Activated CD4-positive, alpha-beta T cell treated with anti-CD3 and anti-CD28 coated beads, Interleukin-2, amount 10 ng/mL, durations not matched to agents 24 days and 14 days (primary cell): Measurements from ENCODE around the gene SIRT6. TPM values are rescaled to one million over a fixed set of nuclear protein-coding genes. Genes with fewer than 3 reads are reported as not detected.
"Not testable (repeated sequence)": the region's sequence is repeated elsewhere in the genome, so short reads cannot be mapped to it uniquely, and the experiment has no call there.

Experiments
- DNase-seq: peaks from one replicate; pipeline ENCODE4 v3.0.0; 2022
- H3K27ac Mint-ChIP-seq: one replicate; pipeline ENCODE4 v1.8.0; 2022; ENCODE audit warnings: mild to moderate bottlenecking, mixed read lengths
- H3K27me3 Mint-ChIP-seq: one replicate; pipeline ENCODE4 v1.8.0; 2022; ENCODE audit warnings: mixed read lengths
- H3K36me3 Mint-ChIP-seq: one replicate; pipeline ENCODE4 v1.8.0; 2022; ENCODE audit warnings: low read depth, mild to moderate bottlenecking, mixed read lengths
- H3K4me1 Mint-ChIP-seq: one replicate; pipeline ENCODE4 v1.8.0; 2021; ENCODE audit warnings: mixed read lengths
- H3K4me3 Mint-ChIP-seq: one replicate; pipeline ENCODE4 v1.8.0; 2022; ENCODE audit warnings: mild to moderate bottlenecking, moderate library complexity, mixed read lengths
- H3K9me3 Mint-ChIP-seq: one replicate; pipeline ENCODE4 v1.8.0; 2021; ENCODE audit warnings: mixed read lengths
- intact Hi-C: fragments of 100-400 bp; cut with micrococcal nuclease; formaldehyde crosslinking; loops from one replicate; pipeline ENCODE4 v1.15.1; 2023
- total RNA-seq: library from RNA; stranded (reverse); gene quantifications from 2 replicates; pipeline ENCODE4 v1.2.3, GENCODE V29; 2022

The SIRT6 gene
- total RNA-seq, 1 donor from 2014 or later, result 48.0 TPM

DNA sequence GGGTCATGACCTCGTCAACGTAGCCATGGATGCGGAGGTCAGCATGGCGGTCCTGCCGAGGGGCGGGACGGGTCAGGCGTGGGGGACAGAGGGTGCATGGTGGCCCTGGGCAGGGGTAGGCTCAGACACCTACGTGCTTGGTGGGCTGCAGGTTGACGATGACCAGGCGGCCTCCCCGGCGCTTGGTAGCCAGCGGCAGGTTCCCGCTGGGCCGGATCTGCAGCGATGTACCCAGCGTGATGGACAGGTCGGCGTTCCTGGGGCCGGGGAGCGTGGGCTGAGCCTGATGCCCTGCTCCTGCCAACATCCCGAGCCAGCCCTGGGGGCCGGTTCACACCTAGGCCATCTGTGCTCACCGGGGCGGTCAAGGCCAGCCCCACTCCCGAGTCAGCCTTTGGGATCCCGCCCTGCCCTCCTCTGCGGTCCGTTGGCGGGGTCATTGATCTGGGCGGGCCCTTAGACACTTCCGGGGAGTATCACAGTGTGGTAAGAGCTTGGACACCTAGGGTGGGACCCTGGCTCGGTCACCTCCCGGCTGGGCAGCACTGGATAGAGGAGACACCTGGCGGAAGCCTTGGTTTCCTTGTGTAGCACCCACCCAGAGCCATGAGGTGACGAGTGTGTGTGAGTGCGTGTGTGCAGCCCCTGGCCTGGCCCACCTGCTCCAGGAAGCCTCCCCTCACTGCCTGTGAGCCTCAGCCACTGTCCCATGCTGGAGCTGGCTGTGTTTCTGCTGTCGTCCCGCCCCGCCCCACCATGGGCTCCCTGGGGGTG, 7.3 kb downstream of the SIRT6 start:
- Mint-ChIP-seq H3K9me3 (no peaks in the 10 kb centered on the region), H3K27ac (no peak overlapping the region), H3K4me1 (peaks cover 7% of the 10 kb centered on the region), H3K27me3 (peaks cover 3% of the 10 kb centered on the region), H3K36me3 (peaks cover 15% of the 10 kb centered on the region), H3K4me3 (no peak overlapping the region)
- DNase-seq, result no peak
- intact Hi-C loops, result no loop called here

- intact Hi-C loops, result no loop called here
- H3K36me3 Mint-ChIP-seq, result peaks cover 9% of the 10 kb centered on the region
- no peak overlapping the region for H3K27ac Mint-ChIP-seq
- H3K9me3 Mint-ChIP-seq, result no peaks in the 10 kb centered on the region
- peaks cover 3% of the 10 kb centered on the region for H3K27me3 Mint-ChIP-seq
- peaks cover 2% of the 10 kb centered on the region for H3K4me1 Mint-ChIP-seq
- H3K4me3 Mint-ChIP-seq, result no peak overlapping the region
- no peak for DNase-seq
Measured at GRCh38 chr19:4174213-4174894, 8.0 kb downstream of the SIRT6 start.

DNA sequence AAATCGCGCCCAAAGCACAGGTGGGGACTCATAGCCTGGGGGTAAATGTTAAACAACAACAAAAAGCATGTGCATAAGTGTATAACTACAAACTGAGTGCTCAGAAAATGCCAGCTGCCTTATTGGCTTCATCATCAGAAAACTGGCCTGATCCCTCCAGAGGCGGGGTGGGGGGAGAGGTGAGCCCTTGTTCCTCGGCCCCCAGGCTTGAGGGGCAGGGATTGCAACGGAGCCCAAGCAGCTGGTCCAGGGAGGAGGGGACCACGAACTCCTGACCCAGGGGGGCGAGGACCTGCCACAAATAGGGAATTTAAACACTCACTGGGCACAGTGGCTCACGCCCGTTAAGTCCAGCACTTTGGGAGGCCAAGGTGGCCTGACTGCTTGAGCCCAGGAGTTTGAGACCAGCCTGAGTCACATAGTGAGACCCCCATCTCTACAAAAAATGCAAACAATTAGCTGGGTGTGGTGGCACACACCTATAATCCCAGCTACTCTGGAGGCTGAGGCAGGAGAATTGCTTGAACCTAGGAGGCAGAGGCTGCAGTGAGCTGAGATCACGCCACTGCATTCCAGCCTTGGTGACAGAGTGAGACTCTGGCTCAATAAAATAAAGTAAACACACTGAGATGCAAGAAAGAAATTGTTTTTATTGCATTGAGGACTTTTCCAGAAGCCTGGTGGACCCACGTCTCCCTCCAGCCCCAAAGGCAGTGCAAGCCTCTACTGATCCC, 8.7 kb downstream of the SIRT6 start:
- peaks cover 7% of the 10 kb centered on the region for H3K36me3 Mint-ChIP-seq
- intact Hi-C loops, result no loop called here
- no peak for DNase-seq
- peaks cover 3% of the 10 kb centered on the region for H3K27me3 Mint-ChIP-seq
- no peaks in the 10 kb centered on the region for H3K4me1 Mint-ChIP-seq
- H3K4me3 Mint-ChIP-seq, result no peak overlapping the region
- H3K9me3 Mint-ChIP-seq, result no peaks in the 10 kb centered on the region
- no peak overlapping the region for H3K27ac Mint-ChIP-seq

DNA sequence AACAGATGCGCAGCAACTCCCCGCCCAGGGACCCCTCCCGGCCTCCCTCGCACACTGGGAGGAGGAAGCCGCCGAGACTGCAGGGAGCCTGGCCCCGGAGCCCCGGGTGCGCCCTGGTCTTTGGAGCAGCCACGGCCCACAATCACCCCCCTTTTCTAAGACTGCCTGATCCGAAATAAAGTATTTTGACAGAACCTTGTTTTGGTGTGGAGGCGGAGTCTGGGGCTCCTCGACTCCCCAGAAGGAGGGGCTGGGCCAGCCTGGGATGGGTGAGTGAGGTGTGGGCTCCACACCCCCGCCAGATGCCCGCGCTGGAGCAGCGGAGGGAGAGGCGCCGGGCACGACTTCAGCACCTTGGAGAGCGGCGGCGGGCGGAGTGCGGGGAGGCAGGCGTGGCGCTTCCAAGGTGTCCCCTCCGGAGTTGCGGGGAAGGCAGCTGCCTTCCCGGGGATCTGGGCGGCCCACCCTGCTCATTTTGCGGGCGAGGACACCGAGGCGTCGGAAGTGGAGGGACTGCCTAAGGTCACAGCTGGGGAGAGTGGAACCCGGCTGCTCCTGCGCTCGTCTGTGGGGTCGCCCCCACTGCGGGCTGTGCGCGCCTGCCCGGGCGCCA, 9.4 kb downstream of the SIRT6 start:
- intact Hi-C loops, result no loop called here
- H3K9me3 Mint-ChIP-seq, result no peaks in the 10 kb centered on the region
- peaks cover 3% of the 10 kb centered on the region for H3K27me3 Mint-ChIP-seq
- H3K4me1 Mint-ChIP-seq, result no peaks in the 10 kb centered on the region
- H3K36me3 Mint-ChIP-seq, result peaks cover 7% of the 10 kb centered on the region
- peak; percentile 95 for DNase-seq
- H3K27ac Mint-ChIP-seq, result no peak overlapping the region
- H3K4me3 Mint-ChIP-seq, result no peak overlapping the region

DNA sequence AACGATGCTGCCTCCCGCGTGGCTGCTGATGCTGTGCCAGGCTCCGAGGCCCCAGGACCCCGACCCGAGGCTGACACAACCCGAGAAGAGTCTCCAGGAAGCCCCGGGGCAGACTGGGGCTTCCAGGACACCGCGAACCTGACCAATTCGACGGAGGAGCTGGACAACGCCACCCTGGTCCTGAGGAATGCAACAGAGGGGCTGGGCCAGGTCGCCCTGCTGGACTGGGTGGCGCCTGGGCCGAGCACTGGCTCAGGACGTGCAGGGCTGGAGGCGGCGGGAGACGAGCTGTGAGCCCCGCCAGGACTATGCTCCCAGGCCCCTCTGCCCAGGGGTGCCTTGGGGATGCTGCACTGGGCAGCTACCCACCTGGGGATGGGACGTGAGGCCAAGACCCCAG, 10.7 kb downstream of the SIRT6 start:
- Mint-ChIP-seq H3K9me3 (no peaks in the 10 kb centered on the region), H3K27me3 (peaks cover 3% of the 10 kb centered on the region), H3K4me3 (no peak overlapping the region), H3K4me1 (no peaks in the 10 kb centered on the region), H3K27ac (no peak overlapping the region), H3K36me3 (peaks cover 3% of the 10 kb centered on the region)
- intact Hi-C loops, result no loop called here
- DNase-seq, result no peak

DNA sequence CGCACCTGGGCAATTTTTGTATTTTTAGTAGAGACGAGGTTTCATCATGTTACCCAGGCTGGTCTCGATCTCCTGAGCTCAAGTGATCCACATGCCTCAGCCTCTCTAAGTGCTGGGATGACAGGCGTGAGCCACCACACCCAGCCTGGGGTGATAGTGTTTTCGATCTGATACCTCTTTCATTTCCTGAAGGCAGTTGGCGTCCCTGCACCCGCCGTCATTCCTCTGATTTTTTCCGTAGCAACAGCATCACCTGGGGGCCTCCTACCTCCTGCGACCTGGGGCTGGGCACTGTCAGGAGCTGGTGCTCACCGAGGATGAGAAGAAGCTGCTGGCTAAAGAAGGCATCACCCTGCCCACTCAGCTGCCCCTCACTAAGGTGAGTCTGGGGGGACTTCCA, 18.1 kb downstream of the SIRT6 start:
- Mint-ChIP-seq H3K4me1 (no peaks in the 10 kb centered on the region), H3K36me3 (no peaks in the 10 kb centered on the region), H3K27me3 (no peaks in the 10 kb centered on the region), H3K4me3 (no peak overlapping the region), H3K27ac (no peak overlapping the region), H3K9me3 (no peaks in the 10 kb centered on the region)
- no peak for DNase-seq
- intact Hi-C loops, result no loop called here

GRCh38 chr19:4161415-4162077, 20.8 kb downstream of the SIRT6 start:
- H3K4me1 Mint-ChIP-seq, result no peaks in the 10 kb centered on the region
- H3K27ac Mint-ChIP-seq, result no peak overlapping the region
- intact Hi-C loops, result no loop called here
- no peaks in the 10 kb centered on the region for H3K27me3 Mint-ChIP-seq
- no peaks in the 10 kb centered on the region for H3K9me3 Mint-ChIP-seq
- no peak overlapping the region for H3K4me3 Mint-ChIP-seq
- H3K36me3 Mint-ChIP-seq, result no peaks in the 10 kb centered on the region
- DNase-seq, result no peak

DNA sequence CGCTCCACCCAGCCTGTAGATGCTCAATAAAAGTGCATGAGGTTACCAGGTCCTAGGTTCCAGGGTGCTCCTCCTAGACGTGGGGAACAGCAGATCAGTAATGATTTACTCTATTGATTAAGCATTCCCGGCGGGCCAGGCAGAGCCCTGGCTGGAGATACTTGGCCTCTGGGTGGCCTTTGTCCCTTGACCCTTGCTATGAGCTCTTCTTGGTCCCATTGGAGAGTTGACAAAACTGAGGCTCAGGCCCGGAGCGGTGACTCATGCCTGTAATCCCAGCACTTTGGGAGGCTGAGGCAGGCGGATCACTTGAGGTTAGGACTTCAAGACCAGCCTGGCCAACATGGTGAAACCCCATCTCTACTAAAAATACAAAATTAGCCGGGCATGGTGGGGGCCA, 24.4 kb downstream of the SIRT6 start:
- intact Hi-C loops, H3K4me3 Mint-ChIP-seq, H3K36me3 Mint-ChIP-seq, H3K27ac Mint-ChIP-seq, H3K4me1 Mint-ChIP-seq, DNase-seq, H3K27me3 Mint-ChIP-seq, H3K9me3 Mint-ChIP-seq: not testable (repeated sequence)

- Mint-ChIP-seq H3K27me3 (no peaks in the 10 kb centered on the region), H3K4me1 (peaks cover 7% of the 10 kb centered on the region), H3K36me3 (no peaks in the 10 kb centered on the region), H3K27ac (no peak overlapping the region), H3K4me3 (no peak overlapping the region), H3K9me3 (no peaks in the 10 kb centered on the region)
- intact Hi-C loops, result no loop called here
- no peak for DNase-seq
Measured at GRCh38 chr19:4157164-4157563, 25.2 kb downstream of the SIRT6 start.

- no peak overlapping the region for H3K27ac Mint-ChIP-seq
- peaks cover 2% of the 10 kb centered on the region for H3K27me3 Mint-ChIP-seq
- DNase-seq, result no peak
- peaks cover 7% of the 10 kb centered on the region for H3K4me1 Mint-ChIP-seq
- intact Hi-C loops, result no loop called here
- H3K9me3 Mint-ChIP-seq, result no peaks in the 10 kb centered on the region
- no peak overlapping the region for H3K4me3 Mint-ChIP-seq
- no peaks in the 10 kb centered on the region for H3K36me3 Mint-ChIP-seq
Measured at GRCh38 chr19:4154571-4155312, 27.6 kb downstream of the SIRT6 start.

DNA sequence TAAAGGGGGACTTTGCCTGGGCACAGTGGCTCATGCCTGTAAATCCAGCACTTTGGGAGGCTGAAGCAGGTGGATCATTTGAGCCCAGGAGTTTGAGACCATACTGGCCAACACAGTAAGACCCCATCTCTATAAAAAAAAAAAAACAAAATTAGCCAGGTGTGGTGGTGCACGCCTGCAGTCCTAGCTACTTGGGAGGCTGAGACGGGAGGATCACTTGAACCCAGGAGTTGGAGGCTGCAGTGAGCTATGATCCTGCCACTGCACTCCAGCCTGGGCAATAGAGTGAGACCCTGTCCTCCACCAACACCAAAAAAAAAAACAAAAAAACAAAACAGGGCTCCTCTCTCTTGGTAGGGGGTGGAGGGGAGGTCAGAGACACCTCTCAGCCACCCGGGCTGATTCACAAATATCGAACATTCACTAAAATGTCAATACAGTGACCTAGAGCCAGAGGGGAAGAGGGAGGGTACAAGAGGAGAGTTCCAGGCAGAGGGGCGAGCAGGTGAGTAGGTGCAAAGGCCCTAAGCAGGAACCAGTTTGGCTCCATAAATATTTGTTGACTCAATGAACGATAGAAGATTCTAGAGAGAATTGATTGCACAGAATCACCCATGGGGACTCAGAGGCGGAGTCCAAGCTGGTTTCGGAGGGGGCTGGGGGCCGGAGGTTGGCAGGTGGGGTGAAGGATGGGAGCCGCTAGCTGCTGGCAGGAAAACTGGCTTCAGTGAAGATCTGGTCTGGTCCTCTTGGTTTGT, 29.9 kb downstream of the SIRT6 start:
- Mint-ChIP-seq H3K4me3 (no peak overlapping the region), H3K9me3 (no peaks in the 10 kb centered on the region), H3K4me1 (peaks cover 7% of the 10 kb centered on the region), H3K27me3 (peaks cover 2% of the 10 kb centered on the region), H3K27ac (no peak overlapping the region), H3K36me3 (no peaks in the 10 kb centered on the region)
- intact Hi-C loops, result no loop called here
- DNase-seq, result no peak

GRCh38 chr19:4151623-4152022, 30.7 kb downstream of the SIRT6 start:
- Mint-ChIP-seq H3K36me3 (no peaks in the 10 kb centered on the region), H3K27me3 (peaks cover 2% of the 10 kb centered on the region), H3K4me1 (peaks cover 7% of the 10 kb centered on the region), H3K4me3 (no peak overlapping the region), H3K9me3 (no peaks in the 10 kb centered on the region), H3K27ac (no peak overlapping the region)
- intact Hi-C loops, result no loop called here
- DNase-seq, result no peak
